ENCODE measurements around the gene VSIG10.

The VSIG10 gene

DNA sequence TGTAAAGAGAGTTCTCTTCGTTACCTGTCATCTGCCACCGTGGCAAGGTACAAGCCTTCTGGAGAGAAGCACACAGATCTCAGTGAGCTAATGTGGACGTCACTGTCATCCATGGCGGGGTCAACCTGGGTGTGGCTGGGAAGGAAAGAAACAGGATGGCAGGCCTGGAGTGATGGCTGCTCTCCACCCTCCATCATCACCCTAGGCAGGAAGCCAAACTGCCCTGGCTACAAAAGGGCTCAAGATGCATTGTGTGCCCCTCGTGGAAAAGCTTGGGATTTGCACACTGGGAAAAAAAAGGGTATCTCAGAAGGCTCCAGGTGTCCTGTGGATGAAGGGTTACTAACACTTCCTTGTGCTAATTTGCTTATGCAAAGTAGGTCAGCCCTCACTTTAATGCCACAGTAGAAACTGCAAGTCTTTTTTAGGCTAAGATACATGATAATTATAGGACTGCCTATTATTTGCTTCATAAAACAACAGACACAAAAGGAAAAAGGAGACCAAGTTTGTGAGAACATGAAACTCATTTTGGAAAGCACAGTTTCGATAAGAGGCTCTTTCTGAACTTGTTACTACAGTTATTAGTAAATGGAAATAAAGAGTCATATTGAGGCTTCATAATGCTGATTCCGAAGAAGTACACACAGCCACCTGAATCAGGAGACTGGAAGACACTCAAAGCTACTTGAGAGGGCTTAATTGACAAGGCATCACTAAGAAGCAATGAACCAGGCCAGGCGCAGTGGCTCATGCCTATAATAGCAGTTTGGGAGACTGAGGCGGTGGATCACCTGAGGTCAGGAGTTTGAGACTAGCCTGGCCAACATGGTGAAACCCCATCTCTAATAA is 68.4 kb downstream of the VSIG10 start:
- H3K4me1 ChIP-seq (ENCODE audit: control insufficient read depth, low read length), result peaks cover 16% of the 10 kb centered on the region
- no peaks in the 10 kb centered on the region for H3K9me2 ChIP-seq (replicated peaks; ENCODE audit: control insufficient read depth, low read length)
- no peak overlapping the region for H3K27ac ChIP-seq (ENCODE audit: low read depth, low read length)
- peak overlapping the region; percentile 52 for H3K4me2 ChIP-seq (ENCODE audit: low read length)
- TF ChIP-seq EZH2phosphoT487 (IDR thresholded peaks at IDR 0.05; ENCODE audit: borderline replicate concordance, low read length) (no peak), CTCF (IDR thresholded peaks at IDR 0.05; ENCODE audit: low read depth, low read length, poor library complexity, severe bottlenecking) (peak; percentile 20)
- no peaks in the 10 kb centered on the region for H3K9me3 ChIP-seq (ENCODE audit: control insufficient read depth, insufficient read depth, low read length)
- H4K20me1 ChIP-seq (ENCODE audit: control insufficient read depth, insufficient read depth, low read depth, low read length), result peaks cover 6% of the 10 kb centered on the region; the same call in 1 of the 2 replicates
- no peaks in the 10 kb centered on the region for H3K27me3 ChIP-seq (ENCODE audit: control insufficient read depth, low read length)
- peak overlapping the region; percentile 24 for H3K4me3 ChIP-seq (ENCODE audit: low read length)
- H3K36me3 ChIP-seq (ENCODE audit: control insufficient read depth, low read length), result peaks cover 41% of the 10 kb centered on the region
- H3K79me2 ChIP-seq (ENCODE audit: control insufficient read depth, low read length), result no peaks in the 10 kb centered on the region
- peaks cover 5% of the 10 kb centered on the region; the same call in 1 of the 2 replicates for H3F3A ChIP-seq (ENCODE audit: control insufficient read depth, insufficient read depth)

- H4K20me1 ChIP-seq (ENCODE audit: control insufficient read depth, insufficient read depth, low read depth, low read length), result peaks cover 6% of the 10 kb centered on the region; the same call in 1 of the 2 replicates
- peak overlapping the region; percentile 52 for H3K4me2 ChIP-seq (ENCODE audit: low read length)
- H3K27me3 ChIP-seq (ENCODE audit: control insufficient read depth, low read length), result no peaks in the 10 kb centered on the region
- H3K36me3 ChIP-seq (ENCODE audit: control insufficient read depth, low read length), result peaks cover 49% of the 10 kb centered on the region
- H3K9me3 ChIP-seq (ENCODE audit: control insufficient read depth, insufficient read depth, low read length), result no peaks in the 10 kb centered on the region
- H3F3A ChIP-seq (ENCODE audit: control insufficient read depth, insufficient read depth), result peaks cover 5% of the 10 kb centered on the region; the same call in 1 of the 2 replicates
- H3K27ac ChIP-seq (ENCODE audit: low read depth, low read length), result no peak overlapping the region
- H3K4me3 ChIP-seq (ENCODE audit: low read length), result peak overlapping the region; percentile 24
- peaks cover 16% of the 10 kb centered on the region for H3K4me1 ChIP-seq (ENCODE audit: control insufficient read depth, low read length)
- H3K9me2 ChIP-seq (replicated peaks; ENCODE audit: control insufficient read depth, low read length), result no peaks in the 10 kb centered on the region
- H3K79me2 ChIP-seq (ENCODE audit: control insufficient read depth, low read length), result no peaks in the 10 kb centered on the region
- TF ChIP-seq EZH2phosphoT487 (IDR thresholded peaks at IDR 0.05; ENCODE audit: borderline replicate concordance, low read length), result no peak
- TF ChIP-seq CTCF (IDR thresholded peaks at IDR 0.05; ENCODE audit: low read depth, low read length, poor library complexity, severe bottlenecking), result peak; percentile 15
Observed at GRCh38 chr12:118034429-118035189, 69.2 kb downstream of the VSIG10 start.

- no peaks in the 10 kb centered on the region for H3K9me3 ChIP-seq (ENCODE audit: control insufficient read depth, insufficient read depth, low read length)
- no peak overlapping the region for H3K4me2 ChIP-seq (ENCODE audit: low read length)
- H3K4me3 ChIP-seq (ENCODE audit: low read length), result no peak overlapping the region
- H3K4me1 ChIP-seq (ENCODE audit: control insufficient read depth, low read length), result peaks cover 16% of the 10 kb centered on the region
- H3K27ac ChIP-seq (ENCODE audit: low read depth, low read length), result no peak overlapping the region
- no peaks in the 10 kb centered on the region for H3K9me2 ChIP-seq (replicated peaks; ENCODE audit: control insufficient read depth, low read length)
- peaks cover 6% of the 10 kb centered on the region; the same call in 1 of the 2 replicates for H4K20me1 ChIP-seq (ENCODE audit: control insufficient read depth, insufficient read depth, low read depth, low read length)
- TF ChIP-seq EZH2phosphoT487 (IDR thresholded peaks at IDR 0.05; ENCODE audit: borderline replicate concordance, low read length) (no peak), CTCF (IDR thresholded peaks at IDR 0.05; ENCODE audit: low read depth, low read length, poor library complexity, severe bottlenecking) (no peak)
- H3K27me3 ChIP-seq (ENCODE audit: control insufficient read depth, low read length), result no peaks in the 10 kb centered on the region
- H3K79me2 ChIP-seq (ENCODE audit: control insufficient read depth, low read length), result no peaks in the 10 kb centered on the region
- peaks cover 5% of the 10 kb centered on the region; the same call in 1 of the 2 replicates for H3F3A ChIP-seq (ENCODE audit: control insufficient read depth, insufficient read depth)
- H3K36me3 ChIP-seq (ENCODE audit: control insufficient read depth, low read length), result peaks cover 54% of the 10 kb centered on the region
Observed at GRCh38 chr12:118033902-118034301, 69.9 kb downstream of the VSIG10 start.

Data from DOHH2 (cell line).